Neural crest cell (in vitro differentiated cells): Measurements from ENCODE around the gene GLI2. TPM values are rescaled to one million over a fixed set of nuclear protein-coding genes. Genes with fewer than 3 reads are reported as not detected.

Experiments
- DNase-seq: peaks from one replicate; pipeline ENCODE4 v3.0.0; 2021; ENCODE audit warnings: low read depth, mixed read lengths, low spot score
- H3K27ac Mint-ChIP-seq: one replicate; pipeline ENCODE4 v1.8.0; 2021; ENCODE audit warnings: mild to moderate bottlenecking, mixed read lengths; ENCODE audit not compliant: unreplicated experiment
- H3K27me3 Mint-ChIP-seq: 2 replicates; pipeline ENCODE4 v1.8.0; 2021; ENCODE audit warnings: low read depth, mild to moderate bottlenecking, mixed read lengths
- H3K36me3 Mint-ChIP-seq: 2 replicates; pipeline ENCODE4 v1.8.0; 2021; ENCODE audit warnings: low read depth, mild to moderate bottlenecking, mixed read lengths
- H3K4me1 Mint-ChIP-seq: 2 replicates; pipeline ENCODE4 v1.8.0; 2021; ENCODE audit warnings: mixed read lengths
- H3K4me3 Mint-ChIP-seq: one replicate; pipeline ENCODE4 v1.8.0; 2021; ENCODE audit warnings: mild to moderate bottlenecking, mixed read lengths
- H3K9me3 Mint-ChIP-seq: 2 replicates; pipeline ENCODE4 v1.8.0; 2021; ENCODE audit warnings: mixed read lengths
- CTCF ChIP-seq: fragments of 200-600 bp; sonication (generic); conservative IDR thresholded peaks from 2 replicates; pipeline ENCODE4 v1.5.0; 2021; ENCODE audit warnings: antibody characterized with exemption, mild to moderate bottlenecking
- total RNA-seq: library from RNA; stranded (reverse); gene quantifications from 2 replicates; pipeline ENCODE4 v1.2.1, GENCODE V29; 2021

The GLI2 gene
- total RNA-seq, 1 donor from 2014 or later, result 48.8 TPM

GRCh38 chr2:120738117-120738516 lies 2.4 kb downstream of the GLI2 start:
- Mint-ChIP-seq H3K27me3 (peaks cover 72% of the 10 kb centered on the region), H3K36me3 (no peaks in the 10 kb centered on the region), H3K4me3 (peak overlapping the region; percentile 94), H3K4me1 (peaks cover 64% of the 10 kb centered on the region), H3K9me3 (no peaks in the 10 kb centered on the region), H3K27ac (no peak overlapping the region)
- TF ChIP-seq CTCF, result no peak
- DNase-seq, result no peak

- TF ChIP-seq CTCF, result no peak
- Mint-ChIP-seq H3K27ac (peak overlapping the region; percentile 84), H3K4me3 (peak overlapping the region; percentile 94), H3K36me3 (no peaks in the 10 kb centered on the region), H3K27me3 (peaks cover 67% of the 10 kb centered on the region), H3K9me3 (no peaks in the 10 kb centered on the region), H3K4me1 (peaks cover 63% of the 10 kb centered on the region)
- DNase-seq, result no peak
These were observed 3.2 kb downstream of the GLI2 start for GRCh38 chr2:120738786-120739437.

DNA sequence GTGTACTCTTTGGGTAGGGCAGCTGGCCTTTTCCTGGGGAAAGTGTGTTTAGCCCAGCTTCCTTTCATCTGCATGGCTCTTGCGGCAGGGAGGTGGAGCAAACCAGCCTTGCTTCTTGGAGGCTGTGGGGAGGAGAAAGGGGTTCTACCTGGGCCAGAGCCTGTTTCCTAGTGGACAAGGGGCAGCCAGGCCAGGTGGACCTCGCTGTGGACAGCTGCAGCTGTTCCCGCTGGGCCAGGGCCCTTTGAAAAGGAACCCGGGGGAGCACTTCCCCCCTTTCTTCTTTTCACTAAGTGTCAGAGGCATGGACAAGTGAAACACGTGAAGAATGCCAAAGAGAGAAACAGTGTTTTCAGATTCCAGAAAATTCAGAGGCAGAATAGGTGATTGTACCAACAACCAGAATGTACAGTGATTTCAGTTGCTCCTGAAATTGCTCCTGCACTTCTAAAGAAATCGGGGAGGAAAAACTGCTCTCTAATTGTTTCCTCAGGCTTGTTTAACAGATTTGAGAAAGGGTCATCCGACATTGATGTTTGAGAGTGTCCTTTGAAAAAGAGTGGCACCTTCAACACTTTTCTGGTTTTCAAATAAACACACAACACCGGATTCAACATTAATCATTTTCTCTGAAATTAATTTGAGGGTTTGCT lies 3.9 kb downstream of the GLI2 start:
- peaks cover 67% of the 10 kb centered on the region for H3K4me1 Mint-ChIP-seq
- no peaks in the 10 kb centered on the region for H3K36me3 Mint-ChIP-seq
- no peak for TF ChIP-seq CTCF
- DNase-seq, result no peak
- H3K4me3 Mint-ChIP-seq, result peak overlapping the region; percentile 94
- H3K9me3 Mint-ChIP-seq, result no peaks in the 10 kb centered on the region
- peaks cover 64% of the 10 kb centered on the region for H3K27me3 Mint-ChIP-seq
- H3K27ac Mint-ChIP-seq, result peak overlapping the region; percentile 84

- no peaks in the 10 kb centered on the region for H3K36me3 Mint-ChIP-seq
- H3K27ac Mint-ChIP-seq, result no peak overlapping the region
- H3K27me3 Mint-ChIP-seq, result peaks cover 59% of the 10 kb centered on the region
- H3K4me1 Mint-ChIP-seq, result peaks cover 67% of the 10 kb centered on the region
- H3K9me3 Mint-ChIP-seq, result no peaks in the 10 kb centered on the region
- DNase-seq, result no peak
- TF ChIP-seq CTCF, result no peak
- peak overlapping the region; percentile 78 for H3K4me3 Mint-ChIP-seq
These were observed 4.7 kb downstream of the GLI2 start for GRCh38 chr2:120740375-120740764.

GRCh38 chr2:120740765-120741524 lies 5.3 kb downstream of the GLI2 start:
- H3K4me1 Mint-ChIP-seq, result peaks cover 67% of the 10 kb centered on the region

More at GRCh38 chr2:120740765-120741524, 5.3 kb downstream of the GLI2 start:
- Mint-ChIP-seq H3K4me3 (peak overlapping the region; percentile 78), H3K27me3 (peaks cover 59% of the 10 kb centered on the region), H3K27ac (peak overlapping the region; percentile 86), H3K9me3 (no peaks in the 10 kb centered on the region), H3K36me3 (no peaks in the 10 kb centered on the region)
- peak; percentile 52 for DNase-seq
- TF ChIP-seq CTCF, result peak; percentile 29
